ENCODE results near the gene PRKCE. TPM values are rescaled to one million over a fixed set of nuclear protein-coding genes. Genes with fewer than 3 reads are reported as not detected.

Gene PRKCE
- total RNA-seq, 1 donor from 2014 or later = 46.5 TPM

- DNase-seq = no peak
Measured at GRCh38 chr2:46162329-46163097, 511.0 kb downstream of the PRKCE start.

GRCh38 chr2:46163098-46163430, 511.6 kb downstream of the PRKCE start:
- no peak for DNase-seq

GRCh38 chr2:46163804-46164528, 512.5 kb downstream of the PRKCE start:
- peak; percentile 19 for DNase-seq

- peak; percentile 93 for DNase-seq
Measured at GRCh38 chr2:46164529-46165301, 513.2 kb downstream of the PRKCE start.

GRCh38 chr2:46165916-46166315, 514.4 kb downstream of the PRKCE start:
- no peak for DNase-seq

GRCh38 chr2:46167406-46167805, 515.9 kb downstream of the PRKCE start:
- DNase-seq = no peak

GRCh38 chr2:46167924-46168323, 516.4 kb downstream of the PRKCE start:
- DNase-seq = no peak

GRCh38 chr2:46169467-46169866, 518.0 kb downstream of the PRKCE start:
- no peak for DNase-seq

- no peak for DNase-seq
Measured at GRCh38 chr2:46170026-46170425, 518.6 kb downstream of the PRKCE start.

- no peak for DNase-seq
Measured at GRCh38 chr2:46170611-46171350, 519.3 kb downstream of the PRKCE start.

GRCh38 chr2:46171411-46171953, 520.0 kb downstream of the PRKCE start:
- peak; percentile 62 for DNase-seq

GRCh38 chr2:46171996-46172546, 520.6 kb downstream of the PRKCE start:
- DNase-seq = no peak

GRCh38 chr2:46173030-46173429, 521.6 kb downstream of the PRKCE start:
- no peak for DNase-seq

GRCh38 chr2:46173636-46174250, 522.3 kb downstream of the PRKCE start:
- DNase-seq = no peak

GRCh38 chr2:46174345-46175170, 523.1 kb downstream of the PRKCE start:
- no peak for DNase-seq

- no peak for DNase-seq
Measured at GRCh38 chr2:46175419-46175818, 523.9 kb downstream of the PRKCE start.

GRCh38 chr2:46177461-46178089, 526.1 kb downstream of the PRKCE start:
- no peak for DNase-seq

- DNase-seq = peak; percentile 90
Measured at GRCh38 chr2:46179037-46179621, 527.7 kb downstream of the PRKCE start.

- no peak for DNase-seq
Measured at GRCh38 chr2:46180189-46180588, 528.7 kb downstream of the PRKCE start.

- DNase-seq = no peak
Measured at GRCh38 chr2:46181306-46181705, 529.8 kb downstream of the PRKCE start.
